HG03432 (cell line): ENCODE results near the gene TMEM178A.

Experiments
- ATAC-seq: cut with Tn5 transposase; IDR thresholded peaks from one replicate; pipeline ENCODE4 v1.9.1; 2021; ENCODE audit warnings: mild to moderate bottlenecking, moderate library complexity; ENCODE audit not compliant: unreplicated experiment

The TMEM178A gene

GRCh38 chr2:39673018-39673417, 7.3 kb downstream of the TMEM178A start:
- no peak for ATAC-seq

GRCh38 chr2:39676342-39676741, 10.6 kb downstream of the TMEM178A start:
- no peak for ATAC-seq

- ATAC-seq = no peak
These were observed 12.5 kb downstream of the TMEM178A start for GRCh38 chr2:39678170-39678569.

- no peak for ATAC-seq
These were observed 14.1 kb downstream of the TMEM178A start for GRCh38 chr2:39679805-39680204.

- ATAC-seq = no peak
These were observed 16.5 kb downstream of the TMEM178A start for GRCh38 chr2:39682066-39682692.

GRCh38 chr2:39683022-39683699, 17.4 kb downstream of the TMEM178A start:
- no peak for ATAC-seq

GRCh38 chr2:39684464-39684863, 18.7 kb downstream of the TMEM178A start:
- no peak for ATAC-seq

- ATAC-seq = no peak
These were observed 19.4 kb downstream of the TMEM178A start for GRCh38 chr2:39685126-39685525.

GRCh38 chr2:39686456-39686855, 20.7 kb downstream of the TMEM178A start:
- no peak for ATAC-seq

GRCh38 chr2:39688181-39688580, 22.5 kb downstream of the TMEM178A start:
- no peak for ATAC-seq

- no peak for ATAC-seq
These were observed 23.6 kb downstream of the TMEM178A start for GRCh38 chr2:39689272-39689841.

- ATAC-seq = no peak
These were observed 24.2 kb downstream of the TMEM178A start for GRCh38 chr2:39689876-39690275.

GRCh38 chr2:39693245-39693644, 27.5 kb downstream of the TMEM178A start:
- no peak for ATAC-seq

- no peak for ATAC-seq
These were observed 30.4 kb downstream of the TMEM178A start for GRCh38 chr2:39696101-39696553.

- no peak for ATAC-seq
These were observed 31.1 kb downstream of the TMEM178A start for GRCh38 chr2:39696838-39697237.

GRCh38 chr2:39697454-39697853, 31.7 kb downstream of the TMEM178A start:
- ATAC-seq = no peak

GRCh38 chr2:39701137-39701536, 35.4 kb downstream of the TMEM178A start:
- no peak for ATAC-seq

GRCh38 chr2:39703181-39703872, 37.6 kb downstream of the TMEM178A start:
- ATAC-seq = no peak

GRCh38 chr2:39704540-39704939, 38.8 kb downstream of the TMEM178A start:
- ATAC-seq = no peak

GRCh38 chr2:39705638-39706037, 39.9 kb downstream of the TMEM178A start:
- ATAC-seq = no peak

GRCh38 chr2:39706312-39706711, 40.6 kb downstream of the TMEM178A start:
- no peak for ATAC-seq

GRCh38 chr2:39706945-39707344, 41.2 kb downstream of the TMEM178A start:
- ATAC-seq = no peak
